Measurements from ENCODE around the gene UNC80. TPM values are rescaled to one million over a fixed set of nuclear protein-coding genes. Genes with fewer than 3 reads are reported as not detected.

UNC80 gene
- total RNA-seq, 1 experiment from 2014 or later: not detected

GRCh38 chr2:209905691-209906090, 134.1 kb downstream of the UNC80 start:
- Histone ChIP-seq H3K79me2 (ENCODE audit: low read depth) (no peaks in the 10 kb centered on the region), H3K4me1 (replicated peaks; ENCODE audit: insufficient read depth) (no peaks in the 10 kb centered on the region), H3F3A (ENCODE audit: insufficient read depth, low read depth) (no peaks in the 10 kb centered on the region), H4K20me1 (ENCODE audit: insufficient read depth) (no peaks in the 10 kb centered on the region), H3K9me2 (ENCODE audit: insufficient read depth) (no peaks in the 10 kb centered on the region), H3K9me3 (ENCODE audit: insufficient read depth, low read depth) (no peaks in the 10 kb centered on the region), H3K27ac (no peak overlapping the region), H2AFZ (no peak overlapping the region), H3K27me3 (ENCODE audit: insufficient read depth, low read depth) (no peaks in the 10 kb centered on the region), H3K36me3 (ENCODE audit: low read depth) (no peaks in the 10 kb centered on the region), H3K4me3 (no peak overlapping the region), H3K4me2 (no peak overlapping the region)
- intact Hi-C loops (cut with micrococcal nuclease; ENCODE audit: unreplicated experiment): no loop called here
- TF ChIP-seq EZH2 (IDR thresholded peaks at IDR 0.05; ENCODE audit: low read depth) (no peak), CTCF (conservative IDR thresholded peaks at IDR 0.05) (no peak)
- BruUV-seq (replicated peaks): no TSS peak
- ChIA-PET CTCF (no interaction called here), POLR2A (ENCODE audit: unreplicated experiment) (no interaction called here)
- no peak for DNase-seq

- Histone ChIP-seq H3K4me2 (no peak overlapping the region), H3K36me3 (ENCODE audit: low read depth) (no peaks in the 10 kb centered on the region), H3K27ac (no peak overlapping the region), H3K27me3 (ENCODE audit: insufficient read depth, low read depth) (no peaks in the 10 kb centered on the region), H4K20me1 (ENCODE audit: insufficient read depth) (no peaks in the 10 kb centered on the region), H3K79me2 (ENCODE audit: low read depth) (no peaks in the 10 kb centered on the region), H2AFZ (no peak overlapping the region), H3K4me3 (no peak overlapping the region), H3F3A (ENCODE audit: insufficient read depth, low read depth) (no peaks in the 10 kb centered on the region), H3K9me2 (ENCODE audit: insufficient read depth) (no peaks in the 10 kb centered on the region), H3K9me3 (ENCODE audit: insufficient read depth, low read depth) (no peaks in the 10 kb centered on the region), H3K4me1 (replicated peaks; ENCODE audit: insufficient read depth) (no peaks in the 10 kb centered on the region)
- ChIA-PET CTCF (no interaction called here), POLR2A (ENCODE audit: unreplicated experiment) (no interaction called here)
- intact Hi-C loops (cut with micrococcal nuclease; ENCODE audit: unreplicated experiment): no loop called here
- TF ChIP-seq CTCF (conservative IDR thresholded peaks at IDR 0.05) (no peak), EZH2 (IDR thresholded peaks at IDR 0.05; ENCODE audit: low read depth) (no peak)
- no peak for DNase-seq
- no TSS peak for BruUV-seq (replicated peaks)
These were observed 136.1 kb downstream of the UNC80 start for GRCh38 chr2:209907746-209908145.

- no TSS peak for BruUV-seq (replicated peaks)
- Histone ChIP-seq H3K9me3 (ENCODE audit: insufficient read depth, low read depth) (no peaks in the 10 kb centered on the region), H3K27ac (no peak overlapping the region), H4K20me1 (ENCODE audit: insufficient read depth) (no peaks in the 10 kb centered on the region), H3K4me3 (no peak overlapping the region), H3K27me3 (ENCODE audit: insufficient read depth, low read depth) (no peaks in the 10 kb centered on the region), H3K4me2 (no peak overlapping the region), H3K36me3 (ENCODE audit: low read depth) (no peaks in the 10 kb centered on the region), H3K4me1 (replicated peaks; ENCODE audit: insufficient read depth) (no peaks in the 10 kb centered on the region), H3K79me2 (ENCODE audit: low read depth) (no peaks in the 10 kb centered on the region), H3K9me2 (ENCODE audit: insufficient read depth) (no peaks in the 10 kb centered on the region), H2AFZ (no peak overlapping the region), H3F3A (ENCODE audit: insufficient read depth, low read depth) (no peaks in the 10 kb centered on the region)
- intact Hi-C loops (cut with micrococcal nuclease; ENCODE audit: unreplicated experiment): no loop called here
- POLR2A ChIA-PET (ENCODE audit: unreplicated experiment): no interaction called here
- CTCF ChIA-PET: no interaction called here
- no peak for TF ChIP-seq CTCF (conservative IDR thresholded peaks at IDR 0.05)
- no peak for TF ChIP-seq EZH2 (IDR thresholded peaks at IDR 0.05; ENCODE audit: low read depth)
- no peak for DNase-seq
These were observed 136.9 kb downstream of the UNC80 start for GRCh38 chr2:209908511-209908910.

All from PC-9 (cell line).